ENCODE data around the gene ZNF512.
"Not testable (repeated sequence)": the region's sequence is repeated elsewhere in the genome, so short reads cannot be mapped to it uniquely, and the experiment has no call there.

ZNF512 gene

GRCh38 chr2:27582695-27583389 lies at the start of gene ZNF512:
ZNF512 (plus strand) TSS chr2:27583042; CDS start chr2:27583113, 71 bp downstream.
- peak; percentile 17 to 91 (median 78) for DNase-seq

- DNase-seq: no peak
Measured at GRCh38 chr2:27537287-27537686, 45.6 kb upstream of the ZNF512 start.

- DNase-seq: not testable (repeated sequence)
Measured at GRCh38 chr2:27538839-27539450, 43.9 kb upstream of the ZNF512 start.

- DNase-seq: not testable (repeated sequence)
Measured at GRCh38 chr2:27539649-27540048, 43.2 kb upstream of the ZNF512 start.

- no peak for DNase-seq
Measured at GRCh38 chr2:27544143-27544821, 38.6 kb upstream of the ZNF512 start.

GRCh38 chr2:27545348-27546141 lies 37.3 kb upstream of the ZNF512 start:
- DNase-seq: no peak

GRCh38 chr2:27549303-27549702 lies 33.5 kb upstream of the ZNF512 start:
- no peak for DNase-seq

GRCh38 chr2:27551514-27551913 lies 31.3 kb upstream of the ZNF512 start:
- no peak for DNase-seq

GRCh38 chr2:27552941-27553340 lies 29.9 kb upstream of the ZNF512 start:
- DNase-seq: no peak

GRCh38 chr2:27554451-27554850 lies 28.4 kb upstream of the ZNF512 start:
- DNase-seq: not testable (repeated sequence)

- no peak for DNase-seq
Measured at GRCh38 chr2:27559228-27559627, 23.6 kb upstream of the ZNF512 start.

GRCh38 chr2:27561060-27561459 lies 21.8 kb upstream of the ZNF512 start:
- DNase-seq: no peak

- no peak for DNase-seq
Measured at GRCh38 chr2:27566628-27567027, 16.2 kb upstream of the ZNF512 start.

GRCh38 chr2:27569398-27569797 lies 13.4 kb upstream of the ZNF512 start:
- no peak for DNase-seq

GRCh38 chr2:27571197-27571596 lies 11.6 kb upstream of the ZNF512 start:
- no peak for DNase-seq

GRCh38 chr2:27571681-27572080 lies 11.2 kb upstream of the ZNF512 start:
- DNase-seq: no peak

GRCh38 chr2:27572439-27572838 lies 10.4 kb upstream of the ZNF512 start:
- no peak for DNase-seq

- no peak for DNase-seq
Measured at GRCh38 chr2:27572998-27573429, 9.8 kb upstream of the ZNF512 start.

GRCh38 chr2:27573452-27573851 lies 9.4 kb upstream of the ZNF512 start:
- DNase-seq: no peak

- no peak for DNase-seq
Measured at GRCh38 chr2:27581417-27582128, 1.3 kb upstream of the ZNF512 start.

GRCh38 chr2:27582129-27582694 lies 630 bp upstream of the ZNF512 start:
- no peak for DNase-seq

Data from anterior cingulate cortex (tissue), 58 donors.